ENCODE data around the gene ADAMTS6. TPM values are rescaled to one million over a fixed set of nuclear protein-coding genes. Genes with fewer than 3 reads are reported as not detected.
A peak's percentile ranks its signal among the peaks of the same experiment; 100 is the strongest.

Gene ADAMTS6
- total and polyA plus RNA-seq, 2 of the 13 experiments (the other 11 are each of a cell fraction or from before 2014, with no cell fraction given): 3.1 to 8.2 TPM

- no peak for TF ChIP-seq THRA (CRISPR knock-in tag; IDR thresholded peaks at IDR 0.05; ENCODE audit: borderline replicate concordance)
- no peak for TF ChIP-seq EHMT2 (IDR thresholded peaks at IDR 0.05; ENCODE audit: borderline replicate concordance, low read depth, low read length)
- TF ChIP-seq SRSF4 (IDR thresholded peaks at IDR 0.05; ENCODE audit: low read depth, low read length, poor library complexity, severe bottlenecking): no peak
- TF ChIP-seq ZNF614 (CRISPR knock-in tag; IDR thresholded peaks at IDR 0.05; ENCODE audit: borderline replicate concordance): no peak
Measured at GRCh38 chr5:65395526-65396155, 86.1 kb downstream of the ADAMTS6 start (continued).

- in situ Hi-C loops (cut with HindIII; ENCODE audit: extremely low pct_ligation_motif_present, low pct_unique_long_range_greater_than_20kb) (no loop called here), intact Hi-C loops (cut with micrococcal nuclease; ENCODE audit: unreplicated experiment) (no loop called here)
- Histone ChIP-seq H3K36me3 (replicated peaks in 1 of 2; ENCODE audit: control insufficient read depth in 1 of 2, insufficient read depth in 2 of 2, low read length in 2 of 2) (no peaks in the 10 kb centered on the region), H3K4me2 (ENCODE audit: low read depth, low read length) (no peak overlapping the region), H3K9me3 (ENCODE audit: low read length) (no peaks in the 10 kb centered on the region), H4K20me1 (ENCODE audit: insufficient read depth, low read length) (no peaks in the 10 kb centered on the region), H3K9ac (ENCODE audit: insufficient read depth, low read depth, low read length) (no peak overlapping the region), H3K79me2 (ENCODE audit: insufficient read depth, low read length) (no peaks in the 10 kb centered on the region), H3K4me1 (ENCODE audit: insufficient read depth, low read length) (no peaks in the 10 kb centered on the region), H3K27me3 (ENCODE audit: control insufficient read depth in 1 of 2, insufficient read depth in 2 of 2, low read length in 2 of 2) (no peaks in the 10 kb centered on the region), H3K4me3 (replicated peaks in 1 of 3; ENCODE audit: insufficient read depth in 1 of 3, low read depth in 2 of 3, low read length in 3 of 3) (no peak overlapping the region), H3K27ac (ENCODE audit: extremely low read length, insufficient read depth, low read length) (no peak overlapping the region), H2AFZ (ENCODE audit: low read length) (no peak overlapping the region)
- CTCF ChIA-PET (ENCODE audit: low intra/inter-chr PET ratio, low total read pairs): no interaction called here
- BruUV-seq (replicated peaks): no TSS peak
- DNase-seq (ENCODE audit: low spot score): peak; percentile 12
- WGBS (ENCODE audit: low lambda C conversion rate): 35% methylated on average over 2 of the region's 2 CpGs
- POLR2A ChIA-PET: no interaction called here
- FAIRE-seq: no peak
- peak; percentile 79 for ATAC-seq
- TF ChIP-seq PRMT3 (CRISPR knock-in tag; IDR thresholded peaks at IDR 0.05; ENCODE audit: borderline replicate concordance, low read depth) (no peak), POLR2AphosphoS5 (IDR thresholded peaks at IDR 0.05; ENCODE audit: low read depth, low read length) (no peak), TOPORS (CRISPR knock-in tag; IDR thresholded peaks at IDR 0.05) (no peak), ZC3H13 (CRISPR knock-in tag; IDR thresholded peaks at IDR 0.05) (no peak), ZNF740 (CRISPR knock-in tag; IDR thresholded peaks at IDR 0.05) (no peak), ZBTB4 (CRISPR knock-in tag; IDR thresholded peaks at IDR 0.05; ENCODE audit: borderline replicate concordance) (no peak), ZNF644 (CRISPR knock-in tag; IDR thresholded peaks at IDR 0.05; ENCODE audit: low read depth) (no peak), TFDP2 (CRISPR knock-in tag; IDR thresholded peaks at IDR 0.05) (no peak), TGIF2 (CRISPR knock-in tag; IDR thresholded peaks at IDR 0.05) (no peak), CEBPB (IDR thresholded peaks at IDR 0.05; ENCODE audit: borderline replicate concordance, low read depth, low read length) (peak; percentile 85; the same call in 1 of the 2 replicates), PBX3 (CRISPR knock-in tag; IDR thresholded peaks at IDR 0.05; ENCODE audit: borderline replicate concordance) (no peak), HNF4A (CRISPR knock-in tag; IDR thresholded peaks at IDR 0.05) (0 out of 2 replicates have a peak, but pooled peaks have one; percentile 36)
Measured at GRCh38 chr5:65394087-65394486, 87.6 kb downstream of the ADAMTS6 start.
